GM18502 (cell line): ENCODE measurements around the gene SYNM.
"Not testable (repeated sequence)": the region's sequence is repeated elsewhere in the genome, so short reads cannot be mapped to it uniquely, and the experiment has no call there.

Source experiments
- ATAC-seq: cut with Tn5 transposase; IDR thresholded peaks from one replicate; pipeline ENCODE4 v1.9.1; 2021; ENCODE audit warnings: mild to moderate bottlenecking; ENCODE audit not compliant: unreplicated experiment, poor library complexity

Gene SYNM

GRCh38 chr15:99102332-99103235 is 2.3 kb upstream of the SYNM start:
- no peak for ATAC-seq

GRCh38 chr15:99103279-99103678 is 1.6 kb upstream of the SYNM start:
- no peak for ATAC-seq

- no peak for ATAC-seq
Measured at GRCh38 chr15:99105514-99106341, 848 bp downstream of the SYNM start.

- no peak for ATAC-seq
Measured at GRCh38 chr15:99106417-99107220, 1.7 kb downstream of the SYNM start.

GRCh38 chr15:99108993-99109392 is 4.1 kb downstream of the SYNM start:
- ATAC-seq, result no peak

- no peak for ATAC-seq
Measured at GRCh38 chr15:99109555-99110021, 4.7 kb downstream of the SYNM start.

GRCh38 chr15:99110093-99110492 is 5.2 kb downstream of the SYNM start:
- ATAC-seq, result no peak

- ATAC-seq, result no peak
Measured at GRCh38 chr15:99110581-99111320, 5.9 kb downstream of the SYNM start.

GRCh38 chr15:99111641-99112040 is 6.8 kb downstream of the SYNM start:
- ATAC-seq, result not testable (repeated sequence)

- no peak for ATAC-seq
Measured at GRCh38 chr15:99113547-99114271, 8.8 kb downstream of the SYNM start.

- no peak for ATAC-seq
Measured at GRCh38 chr15:99114511-99115299, 9.8 kb downstream of the SYNM start.

- ATAC-seq, result no peak
Measured at GRCh38 chr15:99115300-99116215, 10.7 kb downstream of the SYNM start.

- ATAC-seq, result no peak
Measured at GRCh38 chr15:99117111-99117510, 12.2 kb downstream of the SYNM start.

- no peak for ATAC-seq
Measured at GRCh38 chr15:99117563-99118257, 12.8 kb downstream of the SYNM start.

- no peak for ATAC-seq
Measured at GRCh38 chr15:99118258-99118632, 13.4 kb downstream of the SYNM start.

- ATAC-seq, result no peak
Measured at GRCh38 chr15:99118801-99119546, 14.1 kb downstream of the SYNM start.
